ENCODE data around the gene ZNF566. TPM values are rescaled to one million over a fixed set of nuclear protein-coding genes. Genes with fewer than 3 reads are reported as not detected.

ZNF566 gene
- total RNA-seq, 1 donor: 11.2 TPM

GRCh38 chr19:36489920-36490415 lies 607 bp upstream of the ZNF566 start:
- H3K4me3 ChIP-seq (ENCODE audit: low read depth, low read length): peak overlapping the region; percentile 95
- TF ChIP-seq CTCF (IDR thresholded peaks at IDR 0.05; ENCODE audit: insufficient read depth, low read depth, low read length): no peak
- peak; percentile 97 for DNase-seq (ENCODE audit: low read depth)

GRCh38 chr19:36488846-36489117 lies 579 bp downstream of the ZNF566 start:
- peak; percentile 6 for DNase-seq (ENCODE audit: low read depth)
- no peak for TF ChIP-seq CTCF (IDR thresholded peaks at IDR 0.05; ENCODE audit: insufficient read depth, low read depth, low read length)
- H3K4me3 ChIP-seq (ENCODE audit: low read depth, low read length): peak overlapping the region; percentile 95

- peak overlapping the region; percentile 95 for H3K4me3 ChIP-seq (ENCODE audit: low read depth, low read length)
- DNase-seq (ENCODE audit: low read depth): peak; percentile 1
- TF ChIP-seq CTCF (IDR thresholded peaks at IDR 0.05; ENCODE audit: insufficient read depth, low read depth, low read length): no peak
Observed at GRCh38 chr19:36488118-36488845, 1.1 kb downstream of the ZNF566 start.

- no peak for TF ChIP-seq CTCF (IDR thresholded peaks at IDR 0.05; ENCODE audit: insufficient read depth, low read depth, low read length)
- DNase-seq (ENCODE audit: low read depth): no peak
- H3K4me3 ChIP-seq (ENCODE audit: low read depth, low read length): no peak overlapping the region
Observed at GRCh38 chr19:36483653-36484052, 5.7 kb downstream of the ZNF566 start.

GRCh38 chr19:36482876-36483275 lies 6.5 kb downstream of the ZNF566 start:
- H3K4me3 ChIP-seq (ENCODE audit: low read depth, low read length): no peak overlapping the region
- no peak for DNase-seq (ENCODE audit: low read depth)
- no peak for TF ChIP-seq CTCF (IDR thresholded peaks at IDR 0.05; ENCODE audit: insufficient read depth, low read depth, low read length)

GRCh38 chr19:36460046-36460445 lies 29.3 kb downstream of the ZNF566 start:
- no peak for TF ChIP-seq CTCF (IDR thresholded peaks at IDR 0.05; ENCODE audit: insufficient read depth, low read depth, low read length)
- peak; percentile 3 for DNase-seq (ENCODE audit: low read depth)

GRCh38 chr19:36456831-36457230 lies 32.5 kb downstream of the ZNF566 start:
- no peak for DNase-seq (ENCODE audit: low read depth)
- no peak overlapping the region for H3K4me3 ChIP-seq (ENCODE audit: low read depth, low read length)
- TF ChIP-seq CTCF (IDR thresholded peaks at IDR 0.05; ENCODE audit: insufficient read depth, low read depth, low read length): no peak

More at GRCh38 chr19:36460046-36460445, 29.3 kb downstream of the ZNF566 start:
- no peak overlapping the region for H3K4me3 ChIP-seq (ENCODE audit: low read depth, low read length)

Data from fibroblast of villous mesenchyme (primary cell).